Common myeloid progenitor, CD34-positive (primary cell): ENCODE measurements around the gene VWF.

Source experiments
- CTCF ChIA-PET: fragments of 350-600 bp; sonication (Branson Sonifier 250); formaldehyde crosslinking; loops from one replicate; lab custom pipeline; 2021; ENCODE audit warnings: antibody characterized with exemption; lab: Charles Lee
- POLR2A ChIA-PET: fragments of 350-600 bp; sonication (Branson Sonifier 250); formaldehyde crosslinking; loops from one replicate; lab custom pipeline; 2021; ENCODE audit warnings: antibody characterized with exemption; lab: Charles Lee
- DNase-seq, 3 donors: peaks; one replicate each; pipeline versions ENCODE4 v3.0.0 to v3.0.0-alpha.2; 2013
- H3K27ac ChIP-seq, 2 experiments: 1 replicate in 1 of 2; 2 replicates in 1 of 2; pipeline ENCODE4 v1.7.0; 2013; ENCODE audit warnings: inconsistent platforms in 2 of 2, low read length in 2 of 2, mild to moderate bottlenecking in 2 of 2, low read depth in 1 of 2, moderate library complexity in 1 of 2; ENCODE audit not compliant: severe bottlenecking in 2 of 2, insufficient read depth in 1 of 2, poor library complexity in 1 of 2
- H3K27me3 ChIP-seq, 5 experiments: replicated peaks in 2 of 5; 1 replicate in 3 of 5; 2 replicates in 2 of 5; pipeline versions ENCODE4 v1.6.1 to v1.7.0; 2013; ENCODE audit warnings: low read length in 4 of 5, mild to moderate bottlenecking in 2 of 5, moderate library complexity in 2 of 5, inconsistent platforms in 1 of 5; ENCODE audit not compliant: insufficient read depth in 5 of 5, control insufficient read depth in 4 of 5
- H3K36me3 ChIP-seq, 4 experiments: 1 replicate in 2 of 4; 2 replicates in 2 of 4; pipeline versions ENCODE4 v1.6.1 to v1.7.0; 2013; ENCODE audit warnings: low read length in 3 of 4, control low read depth in 1 of 4, mild to moderate bottlenecking in 1 of 4; ENCODE audit not compliant: control insufficient read depth in 4 of 4, insufficient read depth in 4 of 4
- H3K4me1 ChIP-seq, 4 experiments: 1 replicate in 3 of 4; 2 replicates in 1 of 4; pipeline versions ENCODE4 v1.6.1 to v1.7.1; 2013; ENCODE audit warnings: low read length in 3 of 4, mild to moderate bottlenecking in 3 of 4, control low read depth in 1 of 4, inconsistent platforms in 1 of 4, moderate library complexity in 1 of 4; ENCODE audit not compliant: control insufficient read depth in 4 of 4, insufficient read depth in 4 of 4; ENCODE audit errors: control extremely low read depth in 1 of 4
- H3K4me3 ChIP-seq, 7 experiments: 1 replicate in 4 of 7; 2 replicates in 3 of 7; pipeline versions ENCODE4 v1.5.1 to v1.7.0; 2013; ENCODE audit warnings: mild to moderate bottlenecking in 7 of 7, low read length in 6 of 7, moderate library complexity in 6 of 7, inconsistent platforms in 2 of 7, low read depth in 2 of 7, control low read depth in 1 of 7; ENCODE audit not compliant: insufficient read depth in 4 of 7, control insufficient read depth in 1 of 7; ENCODE audit errors: extremely low read depth in 1 of 7
- H3K9me3 ChIP-seq, 5 experiments: 1 replicate in 4 of 5; 2 replicates in 1 of 5; pipeline versions ENCODE4 v1.6.1 to v1.7.1; 2013; ENCODE audit warnings: low read length in 4 of 5, mild to moderate bottlenecking in 2 of 5, inconsistent platforms in 1 of 5, low read depth in 1 of 5, moderate library complexity in 1 of 5; ENCODE audit not compliant: control insufficient read depth in 4 of 5, insufficient read depth in 2 of 5; ENCODE audit errors: control extremely low read depth in 1 of 5
- WGBS: methylation state at CpG from one replicate; pipeline ENCODE4 v1.1.5; 2013; ENCODE audit not compliant: insufficient coverage; 5-methylcytosine and 5-hydroxymethylcytosine counted together

Gene VWF

DNA sequence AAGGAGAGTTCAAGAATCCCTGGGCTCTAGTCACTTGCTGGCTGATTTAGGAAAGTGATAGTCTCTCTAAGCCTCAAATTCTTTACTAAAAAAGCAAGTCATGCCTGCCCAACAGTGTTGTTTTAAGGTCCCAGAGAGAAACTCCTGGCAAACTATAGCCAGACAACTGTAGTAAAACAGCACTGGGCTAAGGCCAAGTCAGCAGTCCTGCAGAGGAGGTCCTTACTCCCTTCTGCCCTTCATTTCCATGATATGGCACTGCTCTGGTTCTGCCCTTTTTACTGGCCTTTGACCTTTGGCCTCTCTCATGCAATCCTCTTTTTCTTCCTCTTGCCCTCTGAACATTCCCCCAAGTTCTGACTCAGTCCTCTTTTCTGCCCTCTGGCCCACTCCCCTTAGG, 74.9 kb downstream of the VWF start:
- Histone ChIP-seq H3K4me3 (no peak overlapping the region), H3K27ac (no peak overlapping the region), H3K4me1 (peaks cover 0 to 4% (median 0%) of the 10 kb centered on the region in 4 experiments), H3K27me3 (no peaks in the 10 kb centered on the region), H3K36me3 (no peaks in the 10 kb centered on the region), H3K9me3 (peaks cover 0 to 3% (median 0%) of the 10 kb centered on the region in 5 experiments)
- ChIA-PET CTCF (interaction anchor here (3.9 kb wide), 1 partner anchor 61 kb away, joined by 22 read pairs; no protein-coding TSS in a partner anchor), POLR2A (no interaction called here)
- peak in 1 of 3 donors; percentile 11 for DNase-seq

DNA sequence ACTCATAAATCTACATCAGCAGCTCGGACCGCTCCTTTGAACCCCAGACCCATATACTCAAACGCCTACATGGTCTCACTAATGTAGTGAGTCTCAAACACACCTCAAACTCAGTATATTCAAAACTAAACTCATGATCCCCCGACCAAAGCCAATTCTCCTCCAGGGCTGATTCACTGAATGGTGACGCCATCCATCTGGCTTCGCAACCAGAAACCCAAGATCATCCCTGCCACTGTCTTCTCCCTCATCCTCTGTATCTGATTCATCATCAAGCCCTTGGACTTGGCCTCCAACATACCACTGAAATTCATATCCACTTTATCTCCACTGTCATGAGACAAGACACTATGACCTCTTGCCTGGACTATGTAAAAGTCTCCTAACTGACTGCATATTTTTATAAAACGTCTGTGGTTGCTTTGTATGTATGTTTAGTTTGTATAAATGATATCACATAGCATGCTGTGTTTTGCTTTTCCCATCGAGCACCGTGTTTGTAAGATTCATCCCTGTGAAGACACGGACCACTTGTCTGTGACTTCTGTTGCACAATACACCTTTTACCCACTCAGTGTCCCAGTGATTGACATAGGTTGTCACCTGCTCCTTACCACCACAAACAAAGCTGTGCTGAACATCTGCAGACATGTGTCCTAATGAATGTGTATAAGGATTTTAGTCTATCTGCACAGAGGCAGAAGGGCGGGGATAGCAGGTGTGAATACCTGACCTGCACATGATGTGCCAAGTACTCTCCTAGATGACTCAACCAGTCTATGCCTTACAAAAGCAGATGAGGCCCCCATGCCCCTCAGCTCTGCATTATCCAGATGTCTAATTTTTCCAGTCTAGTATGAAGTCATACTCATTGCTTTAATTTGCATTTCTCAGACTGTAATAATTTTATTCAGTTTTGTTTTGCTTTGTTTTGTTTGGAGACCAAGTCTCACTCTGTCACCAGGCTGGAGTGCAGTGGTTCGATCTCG, 76.9 kb downstream of the VWF start:
- Histone ChIP-seq H3K4me1 (peaks cover 0 to 4% (median 0%) of the 10 kb centered on the region in 4 experiments), H3K9me3 (peaks cover 0 to 3% (median 0%) of the 10 kb centered on the region in 5 experiments), H3K27ac (no peak overlapping the region), H3K4me3 (no peak overlapping the region), H3K27me3 (no peaks in the 10 kb centered on the region), H3K36me3 (no peaks in the 10 kb centered on the region)
- WGBS, result 83% methylated on average over 9 of the region's 13 CpGs
- POLR2A ChIA-PET, result no interaction called here
- CTCF ChIA-PET, result interaction anchor here (2.6 to 3.9 kb wide), 2 partner anchors 9 to 59 kb away, joined by 7 to 22 read pairs; no protein-coding TSS in a partner anchor
- no peak for DNase-seq

DNA sequence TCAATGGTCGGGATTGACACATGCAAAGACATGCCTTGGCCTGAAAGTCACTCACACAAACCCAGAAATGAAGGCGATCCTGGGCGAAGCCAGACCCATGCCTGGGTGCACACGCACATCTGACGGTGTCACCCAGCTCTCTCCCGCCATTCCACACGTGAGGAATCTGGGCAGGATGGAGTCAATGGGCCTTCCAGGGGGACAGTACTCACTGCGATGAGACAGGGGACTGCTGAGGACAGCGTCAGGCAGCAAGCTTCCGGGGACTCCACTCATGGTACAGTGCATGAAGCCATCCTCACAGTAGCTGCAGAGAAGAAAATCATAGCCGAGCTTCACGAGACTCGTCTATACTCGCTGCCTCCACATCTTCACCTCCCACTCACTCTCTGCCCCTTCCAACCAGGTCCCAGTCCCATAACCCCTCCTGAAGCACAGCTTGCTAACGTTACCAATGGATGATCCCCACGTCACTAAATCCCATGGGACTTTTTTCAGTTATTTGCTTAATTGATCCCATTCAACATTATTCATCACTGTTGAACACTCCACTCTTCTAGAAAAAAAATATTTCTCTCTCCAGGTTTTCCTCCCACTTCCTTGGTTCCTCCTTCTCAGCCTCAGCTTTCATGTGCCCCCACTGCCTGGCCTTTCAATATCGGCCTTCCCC, 77.8 kb downstream of the VWF start:
- H3K9me3 ChIP-seq, result peaks cover 0 to under 1% (median 0%) of the 10 kb centered on the region in 5 experiments
- H3K4me1 ChIP-seq, result peaks cover 0 to 3% (median 0%) of the 10 kb centered on the region in 4 experiments
- no peak overlapping the region for H3K27ac ChIP-seq
- ChIA-PET CTCF (interaction anchor here (0.7 to 3.9 kb wide), 5 partner anchors 8 to 60 kb away, joined by 3 to 22 read pairs (median 5); no protein-coding TSS in a partner anchor), POLR2A (no interaction called here)
- 97% methylated on average over 17 of the region's 17 CpGs for WGBS
- no peak for DNase-seq
- no peaks in the 10 kb centered on the region for H3K27me3 ChIP-seq
- H3K36me3 ChIP-seq, result no peaks in the 10 kb centered on the region
- no peak overlapping the region for H3K4me3 ChIP-seq

DNA sequence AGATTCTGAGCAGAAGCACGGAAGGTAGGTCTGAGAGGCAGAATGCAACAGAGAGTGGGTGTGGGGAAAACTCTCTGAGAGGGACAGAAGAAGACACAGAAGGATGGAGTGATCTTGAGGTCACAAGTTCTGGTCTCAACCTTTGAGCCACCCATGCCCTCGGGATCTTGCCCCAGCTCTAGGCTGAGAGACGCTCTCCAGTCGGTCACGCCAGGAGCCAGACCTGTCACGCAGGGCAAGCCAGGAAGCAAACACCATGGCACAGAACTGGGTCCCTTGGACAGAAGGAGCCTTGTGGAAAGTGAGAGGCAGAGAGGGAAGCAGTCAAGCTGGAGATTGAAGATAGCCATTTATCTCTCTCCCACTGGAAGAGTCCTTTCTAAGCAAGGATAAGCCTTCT, 79.0 kb downstream of the VWF start:
- no peak for DNase-seq
- no peaks in the 10 kb centered on the region for H3K9me3 ChIP-seq
- H3K27ac ChIP-seq, result no peak overlapping the region
- H3K4me1 ChIP-seq, result peaks cover 0 to 3% (median 0%) of the 10 kb centered on the region in 4 experiments
- ChIA-PET POLR2A (no interaction called here), CTCF (interaction anchor here (0.7 to 1.5 kb wide), 2 partner anchors 14 to 15 kb away, joined by 3 read pairs; no protein-coding TSS in a partner anchor)
- no peaks in the 10 kb centered on the region for H3K27me3 ChIP-seq
- no peaks in the 10 kb centered on the region for H3K36me3 ChIP-seq
- WGBS, result 98% methylated on average over 6 of the region's 6 CpGs
- H3K4me3 ChIP-seq, result no peak overlapping the region

DNA sequence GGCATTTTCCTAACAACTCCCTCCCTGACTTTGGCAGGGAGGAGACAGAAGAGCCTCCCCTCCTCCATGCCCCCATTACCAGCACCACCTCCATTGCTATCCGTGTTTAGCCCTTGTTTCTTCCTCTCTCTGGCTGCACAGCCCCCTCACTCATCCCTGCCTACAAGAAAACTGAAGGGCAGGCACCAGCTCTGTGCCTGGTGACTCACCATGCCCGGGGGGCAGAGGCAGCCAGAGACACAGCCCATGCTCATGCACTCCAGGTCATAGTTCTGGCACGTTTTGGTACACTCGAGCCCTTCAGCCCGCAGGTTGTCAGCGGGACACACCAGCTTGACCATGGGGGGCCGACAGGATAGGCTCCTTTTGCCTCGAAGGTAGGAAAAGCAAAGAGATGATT, 80.4 kb downstream of the VWF start:
- 96% methylated on average over 6 of the region's 8 CpGs for WGBS
- no peak for DNase-seq
- Histone ChIP-seq H3K4me1 (peaks cover 0 to 7% (median 0%) of the 10 kb centered on the region in 4 experiments), H3K27me3 (no peaks in the 10 kb centered on the region), H3K4me3 (no peak overlapping the region), H3K36me3 (no peaks in the 10 kb centered on the region), H3K27ac (no peak overlapping the region), H3K9me3 (no peaks in the 10 kb centered on the region)
- CTCF ChIA-PET, result interaction anchor here (0.6 to 1.1 kb wide), 4 partner anchors 8 to 56 kb away, joined by 3 read pairs; no protein-coding TSS in a partner anchor
- POLR2A ChIA-PET, result no interaction called here

DNA sequence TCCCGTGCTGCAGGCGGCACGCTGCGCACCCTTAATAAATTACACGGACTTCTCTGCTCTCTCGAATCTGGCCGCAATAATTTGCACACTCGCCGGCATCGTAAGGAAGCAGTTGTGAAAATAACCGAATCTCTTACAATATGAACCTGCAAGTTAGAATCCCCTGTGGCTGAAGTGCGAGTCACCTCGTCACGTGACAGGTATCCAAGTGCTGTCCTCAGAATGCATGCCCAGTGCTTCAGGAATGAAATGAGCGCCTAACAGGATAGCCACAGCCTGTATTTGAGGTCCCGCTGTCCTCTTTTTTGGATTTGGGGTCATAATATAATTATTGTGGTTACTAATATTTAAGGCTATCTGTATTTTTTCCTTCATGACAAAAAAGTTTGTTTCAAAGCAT, 82.0 kb downstream of the VWF start:
- Histone ChIP-seq H3K27ac (no peak overlapping the region), H3K9me3 (no peaks in the 10 kb centered on the region), H3K4me1 (peaks cover 0 to 7% (median 0%) of the 10 kb centered on the region in 4 experiments), H3K4me3 (no peak overlapping the region), H3K36me3 (no peaks in the 10 kb centered on the region), H3K27me3 (no peaks in the 10 kb centered on the region)
- WGBS, result 96% methylated on average over 15 of the region's 16 CpGs
- DNase-seq, result no peak
- ChIA-PET POLR2A (no interaction called here), CTCF (interaction anchor here (1.0 to 2.2 kb wide), 5 partner anchors 51 to 241 kb away, joined by 3 to 8 read pairs (median 3); no protein-coding TSS in a partner anchor)
